Endothelial cell of umbilical vein (primary cell): Measurements from ENCODE around the gene HMX2.

ENCODE experiments used
- GATA2 ChIP-seq: IDR thresholded peaks from 2 replicates; pipeline ENCODE4 v1.7.0; 2011; ENCODE audit warnings: low read depth, mild to moderate bottlenecking, moderate library complexity, mixed read lengths, low read length; ENCODE audit not compliant: insufficient read length, insufficient read depth
- JUN ChIP-seq: IDR thresholded peaks from 2 replicates; pipeline ENCODE4 v1.6.1; 2011; ENCODE audit warnings: borderline replicate concordance, low read depth; ENCODE audit not compliant: insufficient read length, insufficient read depth
- TF ChIP-seq, protein P1 (sequence below), 2 donors: IDR thresholded peaks; 1 replicate in 1 of 2; 2 replicates in 1 of 2; pipeline ENCODE4 v1.5.1; 2011; ENCODE audit warnings: low read length in 2 of 2, mild to moderate bottlenecking in 2 of 2, moderate library complexity in 2 of 2, control low read depth in 1 of 2, inconsistent platforms in 1 of 2, low read depth in 1 of 2; ENCODE audit not compliant: insufficient read depth in 1 of 2; ENCODE audit errors: extremely low read depth in 1 of 2

DNA sequence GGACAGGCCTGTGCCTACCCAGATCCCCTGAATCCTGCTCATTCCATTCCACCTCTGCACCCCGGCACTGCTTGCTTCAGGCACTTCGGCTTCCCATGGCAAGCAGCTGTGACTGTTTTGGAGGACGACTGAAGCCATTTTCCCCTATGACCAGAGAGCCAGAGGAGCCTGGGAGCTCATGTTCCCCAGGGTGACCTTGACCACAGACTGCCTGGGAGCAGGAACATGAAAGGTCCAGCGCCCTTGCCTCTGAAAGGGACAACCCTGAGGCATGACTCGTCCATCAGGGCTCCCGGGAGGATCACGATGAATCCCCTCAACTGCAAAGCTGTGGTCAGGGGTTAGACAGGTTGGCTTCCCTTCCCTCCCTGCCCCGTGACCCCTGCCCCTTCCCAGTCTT lies 28.9 kb upstream of the HMX2 start:
- TF ChIP-seq JUN (no peak), GATA2 (no peak)
- TF ChIP-seq, protein P1, sequence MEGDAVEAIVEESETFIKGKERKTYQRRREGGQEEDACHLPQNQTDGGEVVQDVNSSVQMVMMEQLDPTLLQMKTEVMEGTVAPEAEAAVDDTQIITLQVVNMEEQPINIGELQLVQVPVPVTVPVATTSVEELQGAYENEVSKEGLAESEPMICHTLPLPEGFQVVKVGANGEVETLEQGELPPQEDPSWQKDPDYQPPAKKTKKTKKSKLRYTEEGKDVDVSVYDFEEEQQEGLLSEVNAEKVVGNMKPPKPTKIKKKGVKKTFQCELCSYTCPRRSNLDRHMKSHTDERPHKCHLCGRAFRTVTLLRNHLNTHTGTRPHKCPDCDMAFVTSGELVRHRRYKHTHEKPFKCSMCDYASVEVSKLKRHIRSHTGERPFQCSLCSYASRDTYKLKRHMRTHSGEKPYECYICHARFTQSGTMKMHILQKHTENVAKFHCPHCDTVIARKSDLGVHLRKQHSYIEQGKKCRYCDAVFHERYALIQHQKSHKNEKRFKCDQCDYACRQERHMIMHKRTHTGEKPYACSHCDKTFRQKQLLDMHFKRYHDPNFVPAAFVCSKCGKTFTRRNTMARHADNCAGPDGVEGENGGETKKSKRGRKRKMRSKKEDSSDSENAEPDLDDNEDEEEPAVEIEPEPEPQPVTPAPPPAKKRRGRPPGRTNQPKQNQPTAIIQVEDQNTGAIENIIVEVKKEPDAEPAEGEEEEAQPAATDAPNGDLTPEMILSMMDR (IDR thresholded peaks at IDR 0.05; ENCODE audit: extremely low read depth in 1 of 2, insufficient read depth in 1 of 2, low read depth in 1 of 2, low read length in 2 of 2) = no peak
